Naive thymus-derived CD4-positive, alpha-beta T cell (primary cell): ENCODE measurements around the gene MS4A7. TPM values are rescaled to one million over a fixed set of nuclear protein-coding genes. Genes with fewer than 3 reads are reported as not detected.

Source experiments
- ATAC-seq: fragments of 150-1000 bp; cut with Tn5 transposase; 2 replicates; pipeline ENCODE4 v1.10.0; 2021; ENCODE audit warnings: mild to moderate bottlenecking, moderate library complexity
- CTCF ChIA-PET: fragments of 350-600 bp; sonication (Branson Sonifier 250); formaldehyde crosslinking; loops from one replicate; lab custom pipeline; 2021; ENCODE audit warnings: antibody characterized with exemption; lab: Charles Lee
- POLR2A ChIA-PET: fragments of 350-600 bp; sonication (Branson Sonifier 250); formaldehyde crosslinking; loops from one replicate; lab custom pipeline; 2021; ENCODE audit warnings: antibody characterized with exemption, inconsistent platforms; lab: Charles Lee
- DNase-seq, 9 donors: peaks; one replicate each; pipeline versions ENCODE4 v3.0.0 to v3.0.0-alpha.2; 2020 to 2022; ENCODE audit warnings: mixed read lengths in 1 of 9
- H3K27ac ChIP-seq: one replicate; pipeline ENCODE4 v1.7.0; 2013; ENCODE audit warnings: mild to moderate bottlenecking, low read depth, low read length, moderate library complexity
- H3K27me3 ChIP-seq, 2 donors: one replicate each; pipeline ENCODE4 v1.7.0; 2013; ENCODE audit warnings: low read length in 2 of 2, mild to moderate bottlenecking in 2 of 2, moderate library complexity in 2 of 2; ENCODE audit not compliant: control insufficient read depth in 2 of 2, insufficient read depth in 2 of 2
- H3K36me3 ChIP-seq, 3 experiments: 1 replicate in 2 of 3; 2 replicates in 1 of 3; pipeline ENCODE4 v1.7.0; 2013; ENCODE audit warnings: low read length in 3 of 3, mild to moderate bottlenecking in 3 of 3, moderate library complexity in 1 of 3; ENCODE audit not compliant: insufficient read depth in 3 of 3, control insufficient read depth in 2 of 3
- H3K4me1 ChIP-seq, 2 donors: one replicate each; pipeline ENCODE4 v1.7.0; 2013; ENCODE audit warnings: low read length in 2 of 2, mild to moderate bottlenecking in 2 of 2, moderate library complexity in 1 of 2; ENCODE audit not compliant: control insufficient read depth in 2 of 2, insufficient read depth in 2 of 2
- H3K4me3 ChIP-seq: 2 replicates; pipeline ENCODE4 v1.7.0; 2013; ENCODE audit warnings: mild to moderate bottlenecking, low read length
- H3K9me3 ChIP-seq, 3 experiments: 1 replicate in 2 of 3; 2 replicates in 1 of 3; pipeline ENCODE4 v1.7.0; 2013; ENCODE audit warnings: low read length in 3 of 3; ENCODE audit not compliant: control insufficient read depth in 2 of 3
- H3K27ac Mint-ChIP-seq, 9 donors: one replicate each; pipeline ENCODE4 v1.8.0; 2020 to 2022; ENCODE audit warnings: mixed read lengths in 9 of 9, mild to moderate bottlenecking in 8 of 9, moderate library complexity in 5 of 9, inconsistent platforms in 2 of 9
- H3K27me3 Mint-ChIP-seq, 5 donors: one replicate each; pipeline ENCODE4 v1.8.0; 2021 to 2022; ENCODE audit warnings: mixed read lengths in 5 of 5, mild to moderate bottlenecking in 1 of 5
- H3K36me3 Mint-ChIP-seq, 5 donors: one replicate each; pipeline ENCODE4 v1.8.0; 2020 to 2022; ENCODE audit warnings: mixed read lengths in 5 of 5, mild to moderate bottlenecking in 3 of 5, inconsistent platforms in 1 of 5
- H3K4me1 Mint-ChIP-seq, 7 donors: one replicate each; pipeline ENCODE4 v1.8.0; 2020 to 2022; ENCODE audit warnings: mixed read lengths in 7 of 7, mild to moderate bottlenecking in 3 of 7, inconsistent platforms in 1 of 7
- H3K4me3 Mint-ChIP-seq, 10 donors: one replicate each; pipeline ENCODE4 v1.8.0; 2020 to 2022; ENCODE audit warnings: mild to moderate bottlenecking in 10 of 10, mixed read lengths in 10 of 10, moderate library complexity in 6 of 10, inconsistent platforms in 2 of 10
- H3K9me3 Mint-ChIP-seq, 11 donors: one replicate each; pipeline ENCODE4 v1.8.0; 2020 to 2022; ENCODE audit warnings: mixed read lengths in 11 of 11, mild to moderate bottlenecking in 4 of 11, inconsistent platforms in 1 of 11, moderate library complexity in 1 of 11
- intact Hi-C, 2 donors: fragments of 100-400 bp; cut with micrococcal nuclease; formaldehyde crosslinking; loops; one replicate each; pipeline ENCODE4 v1.15.1; 2023
- polyA plus RNA-seq, 2 donors: library from polyadenylated mRNA; unstranded; fragments of 300-500 nt; fragmentation: Illumina TruSeq; gene quantifications; one replicate each; pipeline ENCODE4 v1.2.3, GENCODE V29; 2021
- total RNA-seq, 6 experiments: library from RNA in 5 of 6; stranded (reverse) in 5 of 6; gene quantifications; 1 replicate in 5 of 6; 2 replicates in 1 of 6; pipeline ENCODE4 v1.2.3 and lab custom pipeline; 2021 to 2026

Gene MS4A7
- total and polyA plus RNA-seq, 7 experiments from 2014 or later: 0.22 to 83.4 (median 3.5) TPM; not detected in 2

DNA sequence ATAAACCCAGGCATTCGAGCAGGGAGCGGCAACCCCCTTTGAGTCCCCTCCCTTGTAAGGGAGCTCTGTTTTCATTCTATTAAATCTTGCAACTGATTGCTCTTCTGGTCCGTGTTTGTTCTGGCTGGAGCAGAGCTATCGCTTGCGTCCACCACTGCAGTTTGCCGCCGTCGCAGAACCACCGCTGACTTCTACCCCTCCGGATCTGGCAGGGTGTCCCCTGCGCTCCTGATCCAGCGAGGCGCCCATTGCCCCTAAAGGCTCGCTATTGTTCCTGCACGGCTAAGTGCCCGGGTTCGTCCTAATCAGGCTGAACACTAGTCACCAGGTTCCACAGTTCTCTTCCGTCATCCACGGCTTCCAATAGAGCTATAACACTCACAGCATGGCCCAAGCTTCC lies 10.4 kb upstream of the MS4A7 start:
- POLR2A ChIA-PET: no interaction called here
- ATAC-seq (no peak), DNase-seq (no peak)
- H3K4me3 ChIP-seq: no peak overlapping the region
- Mint-ChIP-seq H3K27ac (no peak overlapping the region), H3K27me3 (peaks cover 8 to 38% (median 23%) of the 10 kb centered on the region in 5 donors), H3K36me3 (no peaks in the 10 kb centered on the region), H3K4me3 (no peak overlapping the region), H3K4me1 (no peaks in the 10 kb centered on the region), H3K9me3 (no peaks in the 10 kb centered on the region)
- no peak overlapping the region for H3K27ac ChIP-seq
- H3K36me3 ChIP-seq: no peaks in the 10 kb centered on the region
- intact Hi-C loops: no loop called here
- no peaks in the 10 kb centered on the region for H3K27me3 ChIP-seq
- H3K4me1 ChIP-seq: no peaks in the 10 kb centered on the region
- CTCF ChIA-PET: no interaction called here
- H3K9me3 ChIP-seq: no peaks in the 10 kb centered on the region

DNA sequence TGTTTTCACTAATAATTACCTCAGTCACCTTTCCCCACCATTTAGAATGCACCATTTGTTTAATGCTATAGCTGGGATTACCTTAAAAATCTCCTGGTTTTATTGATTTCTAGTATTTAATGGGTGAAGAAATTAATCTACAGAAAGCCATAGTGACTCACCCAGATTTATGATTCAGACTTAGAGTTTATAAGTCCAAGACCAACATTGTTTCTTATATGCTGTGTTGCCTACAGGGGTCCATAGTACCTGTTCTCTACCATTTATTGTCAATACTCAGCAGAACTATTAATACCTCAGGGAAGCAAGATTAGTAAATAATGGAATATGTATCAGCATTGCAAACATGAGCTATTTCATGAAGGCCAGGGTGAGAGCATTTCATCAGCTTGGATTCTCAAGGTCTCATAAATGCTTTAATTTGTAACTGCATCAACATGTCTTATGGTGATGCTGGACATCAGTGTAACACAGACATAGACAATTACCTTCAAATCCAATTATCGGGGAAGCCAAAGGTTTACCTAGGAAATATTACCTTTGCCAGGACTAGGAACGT lies 8.0 kb upstream of the MS4A7 start:
- no peak for ATAC-seq
- no peak overlapping the region for H3K27ac Mint-ChIP-seq
- H3K27ac ChIP-seq: no peak overlapping the region
- no peaks in the 10 kb centered on the region for H3K27me3 ChIP-seq
- CTCF ChIA-PET: no interaction called here
- H3K36me3 Mint-ChIP-seq: no peaks in the 10 kb centered on the region
- H3K4me1 ChIP-seq: no peaks in the 10 kb centered on the region
- H3K9me3 ChIP-seq: no peaks in the 10 kb centered on the region
- H3K4me3 Mint-ChIP-seq: no peak overlapping the region
- no peaks in the 10 kb centered on the region for H3K4me1 Mint-ChIP-seq
- H3K4me3 ChIP-seq: no peak overlapping the region
- peaks cover 0 to 31% (median 13%) of the 10 kb centered on the region in 5 donors for H3K27me3 Mint-ChIP-seq
- H3K36me3 ChIP-seq: no peaks in the 10 kb centered on the region
- no peak for DNase-seq
- intact Hi-C loops: no loop called here
- POLR2A ChIA-PET: no interaction called here
- no peaks in the 10 kb centered on the region for H3K9me3 Mint-ChIP-seq

DNA sequence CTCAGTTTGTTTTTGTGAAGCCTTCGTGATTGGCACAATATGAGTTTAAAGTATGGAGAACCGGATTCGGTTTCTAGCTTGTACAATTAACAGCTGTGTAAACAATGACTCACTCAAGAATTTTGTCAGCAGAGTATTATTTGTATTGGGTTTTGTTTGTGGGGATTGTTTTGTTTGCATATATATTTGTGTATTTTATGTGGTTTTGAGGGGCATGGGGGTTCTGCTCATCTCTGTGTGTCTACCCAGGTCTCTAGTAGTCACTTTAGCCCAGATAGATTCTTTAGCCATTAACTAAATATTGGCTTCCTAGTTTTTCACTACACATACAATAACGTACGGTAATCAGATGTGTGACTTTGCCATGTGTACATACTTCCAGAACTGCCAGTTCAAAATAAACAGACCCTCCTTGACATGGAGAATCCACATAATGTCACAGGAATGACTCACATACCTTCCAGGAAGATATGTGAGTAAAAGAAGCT lies 7.5 kb upstream of the MS4A7 start:
- no peak overlapping the region for H3K27ac ChIP-seq
- Mint-ChIP-seq H3K27ac (no peak overlapping the region), H3K36me3 (no peaks in the 10 kb centered on the region), H3K9me3 (no peaks in the 10 kb centered on the region), H3K27me3 (peaks cover 0 to 34% (median 15%) of the 10 kb centered on the region in 5 donors), H3K4me1 (no peaks in the 10 kb centered on the region), H3K4me3 (no peak overlapping the region)
- CTCF ChIA-PET: no interaction called here
- no peaks in the 10 kb centered on the region for H3K9me3 ChIP-seq
- DNase-seq: no peak
- no peak for ATAC-seq
- H3K36me3 ChIP-seq: no peaks in the 10 kb centered on the region
- POLR2A ChIA-PET: no interaction called here
- no peaks in the 10 kb centered on the region for H3K4me1 ChIP-seq
- H3K4me3 ChIP-seq: no peak overlapping the region
- intact Hi-C loops: no loop called here
- H3K27me3 ChIP-seq: no peaks in the 10 kb centered on the region

DNA sequence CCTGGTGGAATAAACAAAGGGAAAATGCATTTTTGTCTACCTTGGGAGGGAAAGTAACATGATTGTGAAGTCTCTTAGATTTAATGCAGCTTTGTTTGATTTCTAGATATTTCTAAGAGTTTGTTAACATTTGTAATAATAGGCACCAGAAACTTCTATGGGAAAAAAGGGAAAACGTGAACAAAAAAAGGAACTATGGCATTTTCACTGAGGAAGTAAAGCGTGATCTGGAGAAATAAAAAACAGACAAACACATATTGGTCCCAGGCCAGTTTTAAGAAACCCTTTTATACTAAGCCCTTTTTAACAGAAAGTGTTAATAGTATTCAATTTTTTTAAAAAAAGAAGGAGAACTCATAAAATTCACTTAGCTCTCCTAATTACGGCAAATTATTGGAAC lies 6.9 kb upstream of the MS4A7 start:
- CTCF ChIA-PET: interaction anchor here (1.0 kb wide), 1 partner anchor 23 kb away, joined by 3 read pairs; no protein-coding TSS in a partner anchor
- Histone ChIP-seq H3K9me3 (no peaks in the 10 kb centered on the region), H3K4me1 (no peaks in the 10 kb centered on the region), H3K4me3 (no peak overlapping the region), H3K27me3 (no peaks in the 10 kb centered on the region), H3K36me3 (no peaks in the 10 kb centered on the region), H3K27ac (no peak overlapping the region)
- Mint-ChIP-seq H3K27me3 (peaks cover 2 to 36% (median 17%) of the 10 kb centered on the region in 5 donors), H3K36me3 (no peaks in the 10 kb centered on the region), H3K4me1 (no peaks in the 10 kb centered on the region), H3K4me3 (no peak overlapping the region), H3K9me3 (no peaks in the 10 kb centered on the region), H3K27ac (no peak overlapping the region)
- no peak for DNase-seq
- POLR2A ChIA-PET: no interaction called here
- intact Hi-C loops: no loop called here
- ATAC-seq: no peak

DNA sequence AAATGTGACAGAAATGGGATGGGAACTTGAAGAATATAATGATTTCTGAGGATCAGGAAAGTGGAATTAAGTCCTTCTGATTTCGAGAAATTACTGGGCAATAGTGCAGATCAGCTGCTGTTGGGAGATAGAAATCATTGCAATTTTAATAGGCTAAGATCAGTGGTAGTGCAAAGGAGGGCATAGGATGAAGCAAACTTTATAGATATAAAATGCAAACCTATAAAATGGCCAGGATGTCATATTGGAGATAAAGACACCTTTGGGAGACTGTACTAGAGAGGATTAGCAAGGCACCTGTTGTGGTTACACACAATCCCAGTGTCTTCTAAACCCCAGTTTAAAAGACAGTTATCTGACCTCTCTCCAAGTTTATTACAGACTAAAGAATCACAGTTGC lies 6.5 kb upstream of the MS4A7 start:
- H3K27ac ChIP-seq: no peak overlapping the region
- H3K36me3 Mint-ChIP-seq: no peaks in the 10 kb centered on the region
- H3K9me3 ChIP-seq: no peaks in the 10 kb centered on the region
- no peaks in the 10 kb centered on the region for H3K27me3 ChIP-seq
- ATAC-seq: no peak
- ChIA-PET POLR2A (no interaction called here), CTCF (interaction anchor here (1.0 kb wide), 1 partner anchor 24 kb away, joined by 3 read pairs; no protein-coding TSS in a partner anchor)
- no peak overlapping the region for H3K27ac Mint-ChIP-seq
- no peak for DNase-seq
- H3K9me3 Mint-ChIP-seq: no peaks in the 10 kb centered on the region
- no peak overlapping the region for H3K4me3 Mint-ChIP-seq
- peaks cover 0 to 2% (median 0%) of the 10 kb centered on the region in 7 donors for H3K4me1 Mint-ChIP-seq
- no peaks in the 10 kb centered on the region for H3K36me3 ChIP-seq
- intact Hi-C loops: no loop called here
- H3K27me3 Mint-ChIP-seq: peaks cover 2 to 41% (median 20%) of the 10 kb centered on the region in 5 donors
- H3K4me3 ChIP-seq: no peak overlapping the region
- no peaks in the 10 kb centered on the region for H3K4me1 ChIP-seq

DNA sequence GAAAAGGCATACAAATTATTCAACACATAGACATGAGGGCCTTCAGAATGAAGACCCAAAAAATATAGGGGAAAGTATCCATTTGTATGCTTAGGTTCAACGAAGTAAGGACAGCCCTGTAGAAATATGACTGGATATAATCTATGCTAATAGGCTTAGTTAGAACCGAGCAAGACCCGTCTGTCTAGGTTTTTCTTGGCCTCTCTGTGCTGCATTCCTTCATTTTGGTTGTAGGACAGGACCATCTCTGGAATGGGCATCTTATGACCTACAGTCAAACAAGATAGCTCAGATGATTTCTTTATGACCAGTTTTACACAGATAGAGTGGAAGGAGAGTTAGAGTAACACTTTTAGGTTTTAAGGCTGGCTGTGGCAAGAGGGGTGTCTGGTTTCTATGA lies 5.6 kb upstream of the MS4A7 start:
- H3K27ac ChIP-seq: no peak overlapping the region
- no peaks in the 10 kb centered on the region for H3K36me3 ChIP-seq
- no peaks in the 10 kb centered on the region for H3K27me3 ChIP-seq
- H3K4me3 ChIP-seq: no peak overlapping the region
- intact Hi-C loops: no loop called here
- H3K4me1 ChIP-seq: no peaks in the 10 kb centered on the region
- Mint-ChIP-seq H3K27ac (no peak overlapping the region), H3K4me3 (no peak overlapping the region), H3K9me3 (no peaks in the 10 kb centered on the region), H3K36me3 (no peaks in the 10 kb centered on the region), H3K27me3 (peaks cover 2 to 41% (median 22%) of the 10 kb centered on the region in 5 donors), H3K4me1 (peaks cover 0 to 3% (median under 1%) of the 10 kb centered on the region in 7 donors)
- ChIA-PET CTCF (no interaction called here), POLR2A (no interaction called here)
- no peak for DNase-seq
- no peaks in the 10 kb centered on the region for H3K9me3 ChIP-seq
- no peak for ATAC-seq

DNA sequence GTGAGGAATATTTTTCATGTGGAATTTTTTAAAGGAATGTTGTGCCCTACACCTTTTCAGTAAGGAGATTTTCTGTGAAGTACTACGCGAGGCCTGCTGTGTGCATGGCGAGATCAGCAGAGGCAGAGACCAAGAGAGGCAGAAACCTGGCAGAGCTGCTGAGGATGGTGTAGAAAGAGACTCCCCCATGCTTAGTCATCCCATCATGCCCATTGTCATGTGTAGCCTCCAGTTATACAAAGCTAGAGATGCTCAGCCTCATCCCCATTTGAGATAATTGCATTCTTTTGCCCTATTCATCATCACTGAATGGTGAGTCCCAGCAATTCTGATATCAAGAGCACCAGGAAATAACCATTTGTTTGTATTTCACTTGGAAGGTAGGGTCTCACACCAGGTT lies 3.0 kb upstream of the MS4A7 start:
- no peaks in the 10 kb centered on the region for H3K4me1 ChIP-seq
- peaks cover 13 to 33% (median 26%) of the 10 kb centered on the region in 5 donors for H3K27me3 Mint-ChIP-seq
- H3K36me3 Mint-ChIP-seq: no peaks in the 10 kb centered on the region
- H3K9me3 ChIP-seq: no peaks in the 10 kb centered on the region
- H3K4me1 Mint-ChIP-seq: peaks cover 0 to 12% (median 9%) of the 10 kb centered on the region in 7 donors
- DNase-seq (no peak), ATAC-seq (no peak)
- no peak overlapping the region for H3K27ac ChIP-seq
- ChIA-PET CTCF (no interaction called here), POLR2A (no interaction called here)
- H3K4me3 Mint-ChIP-seq: no peak overlapping the region
- H3K27ac Mint-ChIP-seq: no peak overlapping the region
- no peak overlapping the region for H3K4me3 ChIP-seq
- H3K36me3 ChIP-seq: no peaks in the 10 kb centered on the region
- no peaks in the 10 kb centered on the region for H3K9me3 Mint-ChIP-seq
- no peaks in the 10 kb centered on the region for H3K27me3 ChIP-seq
- intact Hi-C loops: no loop called here
